Liver (tissue), 3 donors: ENCODE data around the gene PERCC1.

Experiments used
- CTCF ChIP-seq: fragments of 150-350 bp; IDR thresholded peaks from 2 replicates; pipeline ENCODE4 v1.5.1; 2017; ENCODE audit warnings: improper control_type of control experiment, low read depth, low read length; ENCODE audit not compliant: missing input control
- EGR1 ChIP-seq, 2 donors: IDR thresholded peaks; 2 replicates each; pipeline ENCODE4 v1.6.1; 2016 to 2018; ENCODE audit warnings: antibody characterized with exemption in 2 of 2, low read depth in 2 of 2
- RAD21 ChIP-seq, 2 donors: IDR thresholded peaks; 2 replicates each; pipeline ENCODE4 v1.6.1; 2016; ENCODE audit warnings: antibody characterized with exemption in 2 of 2, mild to moderate bottlenecking in 2 of 2
- REST ChIP-seq: IDR thresholded peaks from 2 replicates; pipeline ENCODE4 v1.6.1; 2016; ENCODE audit warnings: antibody characterized with exemption, mild to moderate bottlenecking
- TAF1 ChIP-seq: conservative IDR thresholded peaks from 2 replicates; pipeline ENCODE4 v1.6.1; 2016; ENCODE audit warnings: antibody characterized with exemption, mild to moderate bottlenecking
- YY1 ChIP-seq: IDR thresholded peaks from 2 replicates; pipeline ENCODE4 v1.6.1; 2016; ENCODE audit warnings: antibody characterized with exemption, mild to moderate bottlenecking
- TF ChIP-seq, protein P1 (sequence below): IDR thresholded peaks from 2 replicates; pipeline ENCODE4 v1.6.1; 2016; ENCODE audit warnings: antibody characterized with exemption
- donor health status: healthy.
- donor health status: healthy.

- TF ChIP-seq CTCF, result no peak
- TF ChIP-seq YY1, result no peak
- TF ChIP-seq, protein P1, sequence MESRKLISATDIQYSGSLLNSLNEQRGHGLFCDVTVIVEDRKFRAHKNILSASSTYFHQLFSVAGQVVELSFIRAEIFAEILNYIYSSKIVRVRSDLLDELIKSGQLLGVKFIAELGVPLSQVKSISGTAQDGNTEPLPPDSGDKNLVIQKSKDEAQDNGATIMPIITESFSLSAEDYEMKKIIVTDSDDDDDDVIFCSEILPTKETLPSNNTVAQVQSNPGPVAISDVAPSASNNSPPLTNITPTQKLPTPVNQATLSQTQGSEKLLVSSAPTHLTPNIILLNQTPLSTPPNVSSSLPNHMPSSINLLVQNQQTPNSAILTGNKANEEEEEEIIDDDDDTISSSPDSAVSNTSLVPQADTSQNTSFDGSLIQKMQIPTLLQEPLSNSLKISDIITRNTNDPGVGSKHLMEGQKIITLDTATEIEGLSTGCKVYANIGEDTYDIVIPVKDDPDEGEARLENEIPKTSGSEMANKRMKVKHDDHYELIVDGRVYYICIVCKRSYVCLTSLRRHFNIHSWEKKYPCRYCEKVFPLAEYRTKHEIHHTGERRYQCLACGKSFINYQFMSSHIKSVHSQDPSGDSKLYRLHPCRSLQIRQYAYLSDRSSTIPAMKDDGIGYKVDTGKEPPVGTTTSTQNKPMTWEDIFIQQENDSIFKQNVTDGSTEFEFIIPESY, result no peak
- TF ChIP-seq RAD21 (IDR thresholded peaks at IDR 0.05), result no peak
- no peak for TF ChIP-seq EGR1 (IDR thresholded peaks at IDR 0.05; ENCODE audit: low read depth in 2 of 2)
- no peak for TF ChIP-seq TAF1
- TF ChIP-seq REST, result no peak
Observed at GRCh38 chr16:1466968-1467521, 36.2 kb downstream of the PERCC1 start.
